H9 (cell line): ENCODE data around the gene KCMF1. TPM values are rescaled to one million over a fixed set of nuclear protein-coding genes. Genes with fewer than 3 reads are reported as not detected.

ENCODE experiments used
- DNase-seq: peaks from one replicate; pipeline ENCODE4 v3.0.0-alpha.2; 2017
- H2AFZ ChIP-seq: one replicate; pipeline ENCODE4 v1.6.1; 2013; ENCODE audit warnings: mild to moderate bottlenecking, low read length, control low read depth, moderate library complexity
- H2AK5ac ChIP-seq: 2 replicates; pipeline ENCODE4 v1.6.1; 2013; ENCODE audit warnings: low read length, control low read depth, mixed read lengths; ENCODE audit not compliant: insufficient read length
- H2BK120ac ChIP-seq: one replicate; pipeline ENCODE4 v1.6.1; 2013; ENCODE audit warnings: low read depth, mild to moderate bottlenecking, low read length, control low read depth, inconsistent platforms; ENCODE audit not compliant: poor library complexity, severe bottlenecking
- H2BK12ac ChIP-seq: 2 replicates; pipeline ENCODE4 v1.6.1; 2013; ENCODE audit warnings: low read length, control low read depth, mixed read lengths, low read depth; ENCODE audit not compliant: insufficient read length
- H2BK15ac ChIP-seq: 2 replicates; pipeline ENCODE4 v1.6.1; 2013; ENCODE audit warnings: low read depth, low read length, control low read depth
- H2BK20ac ChIP-seq: one replicate; pipeline ENCODE4 v1.6.1; 2013; ENCODE audit warnings: low read depth, mild to moderate bottlenecking, low read length, control low read depth, inconsistent platforms; ENCODE audit not compliant: poor library complexity, severe bottlenecking
- H2BK5ac ChIP-seq: 2 replicates; pipeline ENCODE4 v1.6.1; 2013; ENCODE audit warnings: low read length, control low read depth, mixed read lengths; ENCODE audit not compliant: insufficient read length
- H3K14ac ChIP-seq: 2 replicates; pipeline ENCODE4 v1.6.1; 2013; ENCODE audit warnings: low read length, control low read depth; ENCODE audit not compliant: insufficient read depth
- H3K18ac ChIP-seq: 2 replicates; pipeline ENCODE4 v1.6.1; 2013; ENCODE audit warnings: low read depth, mild to moderate bottlenecking, mixed read lengths, low read length, control low read depth; ENCODE audit not compliant: insufficient read length
- H3K23ac ChIP-seq: 2 replicates; pipeline ENCODE4 v1.6.1; 2013; ENCODE audit warnings: low read length, control low read depth, mixed read lengths, low read depth; ENCODE audit not compliant: insufficient read length
- H3K23me2 ChIP-seq: 2 replicates; pipeline ENCODE4 v1.6.1; 2013; ENCODE audit warnings: low read depth, mild to moderate bottlenecking, mixed read lengths, low read length, control low read depth; ENCODE audit not compliant: insufficient read length, poor library complexity, severe bottlenecking
- H3K27ac ChIP-seq: 2 replicates; pipeline ENCODE4 v1.5.1; 2013; ENCODE audit warnings: low read length, control low read depth, mixed read lengths, low read depth; ENCODE audit not compliant: insufficient read length
- H3K27me3 ChIP-seq: 2 replicates; pipeline ENCODE4 v1.6.1; 2013; ENCODE audit warnings: low read length, control low read depth, inconsistent platforms; ENCODE audit not compliant: insufficient read depth
- H3K4ac ChIP-seq: 2 replicates; pipeline ENCODE4 v1.6.1; 2013; ENCODE audit warnings: low read depth, mild to moderate bottlenecking, control low read depth, inconsistent platforms, low read length, moderate library complexity
- H3K4me1 ChIP-seq: 2 replicates; pipeline ENCODE4 v1.6.1; 2013; ENCODE audit warnings: low read length, control low read depth, inconsistent platforms; ENCODE audit not compliant: insufficient read depth
- H3K4me2 ChIP-seq: 2 replicates; pipeline ENCODE4 v1.6.1; 2013; ENCODE audit warnings: low read length, control low read depth, mixed read lengths; ENCODE audit not compliant: insufficient read length, insufficient read depth
- H3K56ac ChIP-seq: 2 replicates; pipeline ENCODE4 v1.6.1; 2013; ENCODE audit warnings: low read depth, mild to moderate bottlenecking, mixed read lengths, low read length, control low read depth; ENCODE audit not compliant: insufficient read length
- H3K79me1 ChIP-seq: 2 replicates; pipeline ENCODE4 v1.6.1; 2013; ENCODE audit warnings: low read depth, mild to moderate bottlenecking, moderate library complexity, low read length, control low read depth, inconsistent platforms; ENCODE audit not compliant: insufficient read depth, poor library complexity, severe bottlenecking
- H3K79me2 ChIP-seq: 2 replicates; pipeline ENCODE4 v1.6.1; 2013; ENCODE audit warnings: low read length, control low read depth, inconsistent platforms; ENCODE audit not compliant: insufficient read depth
- H3K9ac ChIP-seq: 2 replicates; pipeline ENCODE4 v1.6.1; 2013; ENCODE audit warnings: low read length, control low read depth, mixed read lengths; ENCODE audit not compliant: insufficient read length; ENCODE audit errors: extremely low read depth
- H3K9me3 ChIP-seq: one replicate; pipeline ENCODE4 v1.6.1; 2013; ENCODE audit warnings: low read depth, low read length, inconsistent platforms; ENCODE audit not compliant: control insufficient read depth
- H3T11ph ChIP-seq: one replicate; pipeline ENCODE4 v1.6.1; 2013; ENCODE audit warnings: mild to moderate bottlenecking, low read length, control low read depth, inconsistent platforms
- H4K20me1 ChIP-seq: one replicate; pipeline ENCODE4 v1.6.1; 2013; ENCODE audit not compliant: control insufficient read depth, insufficient read length, insufficient read depth
- H4K5ac ChIP-seq: 2 replicates; pipeline ENCODE4 v1.6.1; 2013; ENCODE audit warnings: low read depth, mild to moderate bottlenecking, mixed read lengths, low read length, control low read depth; ENCODE audit not compliant: insufficient read length
- H4K8ac ChIP-seq: replicated peaks from 2 replicates; pipeline ENCODE4 v1.6.1; 2013; ENCODE audit warnings: low read length, control low read depth, mixed read lengths, low read depth; ENCODE audit not compliant: insufficient read length
- H4K91ac ChIP-seq: 2 replicates; pipeline ENCODE4 v1.6.1; 2013; ENCODE audit warnings: low read depth, mild to moderate bottlenecking, moderate library complexity, mixed read lengths, low read length, control low read depth; ENCODE audit not compliant: insufficient read length
- H3K27ac Mint-ChIP-seq, 3 experiments: 2 replicates in 2 of 3; 3 replicates in 1 of 3; pipeline ENCODE4 v1.8.0; 2020 to 2021; ENCODE audit warnings: mixed read lengths in 3 of 3, mild to moderate bottlenecking in 1 of 3, moderate library complexity in 1 of 3
- H3K27me3 Mint-ChIP-seq: 2 replicates; pipeline ENCODE4 v1.8.0; 2021; ENCODE audit warnings: low read depth, mild to moderate bottlenecking, moderate library complexity, mixed read lengths
- H3K36me3 Mint-ChIP-seq, 3 experiments: 2 replicates in 2 of 3; 3 replicates in 1 of 3; pipeline ENCODE4 v1.8.0; 2020 to 2021; ENCODE audit warnings: low read depth in 3 of 3, mixed read lengths in 3 of 3; ENCODE audit not compliant: insufficient read depth in 1 of 3
- H3K4me1 Mint-ChIP-seq, 2 experiments: 2 replicates each; pipeline ENCODE4 v1.8.0; 2020; ENCODE audit warnings: mixed read lengths in 2 of 2
- H3K4me3 Mint-ChIP-seq, 2 experiments: 2 replicates in 1 of 2; 3 replicates in 1 of 2; pipeline ENCODE4 v1.8.0; 2020 to 2021; ENCODE audit warnings: mild to moderate bottlenecking in 2 of 2, mixed read lengths in 2 of 2, moderate library complexity in 1 of 2
- H3K9me3 Mint-ChIP-seq, 2 experiments: 2 replicates in 1 of 2; 3 replicates in 1 of 2; pipeline ENCODE4 v1.8.0; 2020; ENCODE audit warnings: mild to moderate bottlenecking in 2 of 2, mixed read lengths in 2 of 2, moderate library complexity in 1 of 2
- WGBS: extraction: QIAGEN DNeasy Blood & Tissue Kit; methylation state at CpG from one replicate; pipeline ENCODE4 v1.1.7; 2013; ENCODE audit warnings: missing lambda C conversion rate, low lambda C conversion rate, mixed read lengths; ENCODE audit not compliant: insufficient read length; ENCODE audit errors: extremely low coverage; 5-methylcytosine and 5-hydroxymethylcytosine counted together
- total RNA-seq: library from RNA; stranded (reverse); gene quantifications from 2 replicates; pipeline ENCODE4 v1.2.1, GENCODE V29; 2021
- TF ChIP-seq, protein P1 (sequence below): fragments of 200-600 bp; sonication (generic); conservative IDR thresholded peaks from 3 replicates; pipeline ENCODE4 v1.8.0; 2021; ENCODE audit warnings: antibody characterized with exemption, mild to moderate bottlenecking

Gene KCMF1
- total RNA-seq, 1 experiment from 2014 or later: 113 TPM

DNA sequence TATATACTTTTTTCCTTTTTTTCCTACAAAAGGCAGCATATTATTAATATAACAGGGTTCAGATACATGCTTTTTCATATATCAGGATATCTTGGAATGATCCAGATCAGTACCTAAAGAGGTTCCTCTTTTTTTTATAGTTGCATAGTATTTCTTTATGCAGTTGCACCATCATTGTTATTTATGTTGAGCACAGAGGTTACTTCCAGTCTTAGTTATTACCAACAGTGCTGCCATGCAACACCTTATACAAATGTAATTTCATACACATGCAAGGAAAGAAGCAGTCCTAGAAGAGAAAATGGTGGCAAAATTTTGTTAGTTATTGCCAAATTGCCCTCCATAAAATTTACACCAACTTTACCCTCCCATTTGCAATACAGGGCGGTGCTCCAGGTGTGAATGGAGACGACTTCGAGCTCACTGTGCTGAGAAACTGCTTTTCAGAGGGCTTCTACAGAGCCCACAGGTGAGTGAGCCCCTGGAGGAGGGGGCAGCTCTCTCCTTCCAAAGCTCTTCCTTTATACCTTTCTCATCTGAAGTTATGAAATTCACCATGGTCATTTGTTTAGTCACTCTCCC lies 30.0 kb upstream of the KCMF1 start:
- no peak overlapping the region for H2BK20ac ChIP-seq
- no CpG with 5 or more reads among the region's 3 CpGs for WGBS
- H3K4me3 Mint-ChIP-seq: no peak overlapping the region
- no peaks in the 10 kb centered on the region for H3K23me2 ChIP-seq
- H3K79me2 ChIP-seq: no peaks in the 10 kb centered on the region
- peaks cover 22 to 36% of the 10 kb centered on the region in 2 experiments for H3K4me1 Mint-ChIP-seq
- H3K27ac Mint-ChIP-seq: peak overlapping the region in 1 of 3 experiments; percentile 90; a peak in 1 of 7 replicates
- H3K27me3 ChIP-seq: no peaks in the 10 kb centered on the region
- H3K36me3 Mint-ChIP-seq: no peaks in the 10 kb centered on the region
- no peak overlapping the region for H2BK120ac ChIP-seq
- no peaks in the 10 kb centered on the region; the same call in 1 of the 2 replicates for H3K27me3 Mint-ChIP-seq
- H2BK5ac ChIP-seq: no peak overlapping the region
- 0 out of 2 replicates have a peak overlapping the region, but pooled peaks have one; percentile 30 for H3K14ac ChIP-seq
- H2BK12ac ChIP-seq: peak overlapping the region; percentile 69
- H3K56ac ChIP-seq: no peak overlapping the region
- no peak overlapping the region for H3K27ac ChIP-seq
- no peaks in the 10 kb centered on the region for H3K79me1 ChIP-seq
- H2BK15ac ChIP-seq: no peak overlapping the region
- H4K5ac ChIP-seq: no peak overlapping the region
- no peaks in the 10 kb centered on the region for H4K20me1 ChIP-seq
- H3K4me2 ChIP-seq: no peak overlapping the region
- H4K8ac ChIP-seq: no peak overlapping the region
- H3K9ac ChIP-seq: no peak overlapping the region
- H2AK5ac ChIP-seq: no peak overlapping the region
- no peak for DNase-seq
- H3T11ph ChIP-seq: no peak overlapping the region
- peaks cover 7% of the 10 kb centered on the region; the same call in 1 of the 2 replicates for H3K4me1 ChIP-seq
- H4K91ac ChIP-seq: no peak overlapping the region
- H3K18ac ChIP-seq: no peak overlapping the region
- no peak overlapping the region for H2AFZ ChIP-seq
- no peak overlapping the region for H3K4ac ChIP-seq
- no peaks in the 10 kb centered on the region for H3K9me3 Mint-ChIP-seq
- H3K9me3 ChIP-seq: no peaks in the 10 kb centered on the region
- no peak overlapping the region for H3K23ac ChIP-seq
- TF ChIP-seq, protein P1, sequence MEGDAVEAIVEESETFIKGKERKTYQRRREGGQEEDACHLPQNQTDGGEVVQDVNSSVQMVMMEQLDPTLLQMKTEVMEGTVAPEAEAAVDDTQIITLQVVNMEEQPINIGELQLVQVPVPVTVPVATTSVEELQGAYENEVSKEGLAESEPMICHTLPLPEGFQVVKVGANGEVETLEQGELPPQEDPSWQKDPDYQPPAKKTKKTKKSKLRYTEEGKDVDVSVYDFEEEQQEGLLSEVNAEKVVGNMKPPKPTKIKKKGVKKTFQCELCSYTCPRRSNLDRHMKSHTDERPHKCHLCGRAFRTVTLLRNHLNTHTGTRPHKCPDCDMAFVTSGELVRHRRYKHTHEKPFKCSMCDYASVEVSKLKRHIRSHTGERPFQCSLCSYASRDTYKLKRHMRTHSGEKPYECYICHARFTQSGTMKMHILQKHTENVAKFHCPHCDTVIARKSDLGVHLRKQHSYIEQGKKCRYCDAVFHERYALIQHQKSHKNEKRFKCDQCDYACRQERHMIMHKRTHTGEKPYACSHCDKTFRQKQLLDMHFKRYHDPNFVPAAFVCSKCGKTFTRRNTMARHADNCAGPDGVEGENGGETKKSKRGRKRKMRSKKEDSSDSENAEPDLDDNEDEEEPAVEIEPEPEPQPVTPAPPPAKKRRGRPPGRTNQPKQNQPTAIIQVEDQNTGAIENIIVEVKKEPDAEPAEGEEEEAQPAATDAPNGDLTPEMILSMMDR: no peak
